Bronchial epithelial cell (primary cell): ENCODE measurements around the gene LLCFC1. TPM values are rescaled to one million over a fixed set of nuclear protein-coding genes. Genes with fewer than 3 reads are reported as not detected.

ENCODE experiments used
- DNase-seq: peaks from one replicate; pipeline ENCODE4 v3.0.0-alpha.2; 2010; ENCODE audit warnings: low read depth
- FAIRE-seq: peaks from 2 replicates; lab custom pipeline; 2011; peaks lifted over from hg19 to GRCh38; lab: Jason Lieb, UNC
- H3K27me3 ChIP-seq: 2 replicates; pipeline ENCODE4 v1.5.1; 2011; ENCODE audit warnings: low read length; ENCODE audit not compliant: control insufficient read depth, insufficient read depth
- H3K36me3 ChIP-seq: 2 replicates; pipeline ENCODE4 v1.5.1; 2011; ENCODE audit warnings: low read length; ENCODE audit not compliant: control insufficient read depth, insufficient read depth
- H3K4me3 ChIP-seq: 2 replicates; pipeline ENCODE4 v1.5.1; 2011; ENCODE audit warnings: mild to moderate bottlenecking, low read depth, low read length, control low read depth
- total RNA-seq: library from RNA; depleted of rRNA; stranded (reverse); fragments of >200 nt; gene quantifications from 2 replicates; pipeline ENCODE4 v1.2.1, GENCODE V29; 2014
- TF ChIP-seq, protein P1 (sequence below): IDR thresholded peaks from 2 replicates; pipeline ENCODE4 v1.5.1; 2011; ENCODE audit warnings: mild to moderate bottlenecking, moderate library complexity, low read length, control low read depth, inconsistent platforms; ENCODE audit not compliant: insufficient read depth, severe bottlenecking

The LLCFC1 gene
- total RNA-seq, 1 donor from 2014 or later, result not detected

DNA sequence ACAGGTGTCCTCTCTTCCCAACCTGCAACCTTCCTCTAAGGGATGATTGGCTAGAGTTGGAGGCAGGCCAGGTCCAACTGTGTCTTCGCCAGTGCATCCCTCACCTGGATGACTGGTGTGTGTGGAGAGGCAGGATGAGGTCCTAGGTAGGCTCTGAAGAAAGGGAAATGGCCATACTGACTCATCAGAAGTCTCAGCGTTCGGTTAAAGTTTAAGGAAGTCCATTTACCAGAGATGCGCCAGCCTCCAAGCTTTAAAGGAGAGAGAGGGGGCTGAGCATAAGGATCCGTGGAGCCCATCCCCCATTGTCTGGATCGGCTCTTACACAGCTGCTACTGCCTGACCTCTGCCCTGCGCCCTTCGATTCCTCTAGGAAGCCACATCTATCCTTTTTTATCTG lies 18.4 kb downstream of the LLCFC1 start:
- peak; percentile 69 for DNase-seq

DNA sequence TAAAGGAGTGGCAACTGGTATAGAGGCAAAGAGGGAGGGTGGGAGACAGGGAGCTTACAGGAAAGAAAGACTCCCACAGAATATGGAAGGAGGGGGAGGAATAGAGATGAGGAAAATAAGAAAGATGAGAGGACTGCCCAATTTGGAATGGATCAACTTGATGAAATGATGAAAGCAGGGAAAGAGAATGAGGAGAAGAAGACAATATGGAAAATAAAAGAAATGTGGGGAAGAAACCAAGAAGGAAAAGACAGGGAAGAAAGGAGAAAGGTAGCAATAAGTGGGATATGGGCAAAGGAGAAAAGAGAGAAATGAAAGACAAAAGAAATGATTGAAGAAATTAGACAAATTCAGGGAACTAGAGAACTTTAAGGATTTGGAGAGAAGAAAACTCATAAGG lies 19.9 kb downstream of the LLCFC1 start:
- FAIRE-seq (no peak), DNase-seq (no peak)
- TF ChIP-seq, protein P1, sequence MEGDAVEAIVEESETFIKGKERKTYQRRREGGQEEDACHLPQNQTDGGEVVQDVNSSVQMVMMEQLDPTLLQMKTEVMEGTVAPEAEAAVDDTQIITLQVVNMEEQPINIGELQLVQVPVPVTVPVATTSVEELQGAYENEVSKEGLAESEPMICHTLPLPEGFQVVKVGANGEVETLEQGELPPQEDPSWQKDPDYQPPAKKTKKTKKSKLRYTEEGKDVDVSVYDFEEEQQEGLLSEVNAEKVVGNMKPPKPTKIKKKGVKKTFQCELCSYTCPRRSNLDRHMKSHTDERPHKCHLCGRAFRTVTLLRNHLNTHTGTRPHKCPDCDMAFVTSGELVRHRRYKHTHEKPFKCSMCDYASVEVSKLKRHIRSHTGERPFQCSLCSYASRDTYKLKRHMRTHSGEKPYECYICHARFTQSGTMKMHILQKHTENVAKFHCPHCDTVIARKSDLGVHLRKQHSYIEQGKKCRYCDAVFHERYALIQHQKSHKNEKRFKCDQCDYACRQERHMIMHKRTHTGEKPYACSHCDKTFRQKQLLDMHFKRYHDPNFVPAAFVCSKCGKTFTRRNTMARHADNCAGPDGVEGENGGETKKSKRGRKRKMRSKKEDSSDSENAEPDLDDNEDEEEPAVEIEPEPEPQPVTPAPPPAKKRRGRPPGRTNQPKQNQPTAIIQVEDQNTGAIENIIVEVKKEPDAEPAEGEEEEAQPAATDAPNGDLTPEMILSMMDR, result no peak
- Histone ChIP-seq H3K27me3 (peaks cover 3% of the 10 kb centered on the region), H3K36me3 (no peaks in the 10 kb centered on the region), H3K4me3 (no peak overlapping the region)

More for the DNA sequence above, 18.4 kb downstream of the LLCFC1 start:
- Histone ChIP-seq H3K36me3 (no peaks in the 10 kb centered on the region), H3K4me3 (no peak overlapping the region), H3K27me3 (peaks cover 3% of the 10 kb centered on the region)
- TF ChIP-seq, protein P1, result no peak
- no peak for FAIRE-seq

DNA sequence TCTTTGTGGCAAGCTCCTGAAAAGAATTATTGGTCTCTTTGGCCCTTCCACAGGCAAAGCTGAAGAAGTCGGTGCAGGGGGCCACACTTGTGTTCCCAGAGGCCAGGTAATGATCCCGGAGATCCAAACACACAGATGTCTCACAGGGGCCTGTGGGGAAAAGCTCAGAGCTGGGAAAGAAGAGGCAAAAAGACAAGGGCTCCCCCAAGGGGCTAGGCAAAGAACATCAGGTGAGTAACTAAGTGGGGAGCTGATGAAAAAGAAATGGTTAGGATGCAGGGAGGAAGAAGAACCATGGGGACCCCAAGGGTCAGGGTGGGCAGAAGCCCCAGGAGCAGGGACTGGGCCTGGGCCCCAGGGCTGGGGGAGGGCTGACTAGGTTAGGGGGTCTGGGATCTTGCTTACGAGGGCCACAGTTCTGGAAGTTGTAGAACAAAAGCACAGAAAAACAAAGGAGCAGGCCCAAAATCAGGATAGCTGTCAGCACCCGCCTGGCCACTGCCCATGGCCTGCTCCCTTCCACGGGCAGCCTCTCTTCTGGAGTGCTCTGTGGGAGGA lies 21.8 kb downstream of the LLCFC1 start:
- no peak for FAIRE-seq
- TF ChIP-seq, protein P1, result peak; percentile 63
- peak; percentile 13 for DNase-seq
- H3K27me3 ChIP-seq, result peaks cover 3% of the 10 kb centered on the region
- H3K36me3 ChIP-seq, result no peaks in the 10 kb centered on the region
- no peak overlapping the region for H3K4me3 ChIP-seq

DNA sequence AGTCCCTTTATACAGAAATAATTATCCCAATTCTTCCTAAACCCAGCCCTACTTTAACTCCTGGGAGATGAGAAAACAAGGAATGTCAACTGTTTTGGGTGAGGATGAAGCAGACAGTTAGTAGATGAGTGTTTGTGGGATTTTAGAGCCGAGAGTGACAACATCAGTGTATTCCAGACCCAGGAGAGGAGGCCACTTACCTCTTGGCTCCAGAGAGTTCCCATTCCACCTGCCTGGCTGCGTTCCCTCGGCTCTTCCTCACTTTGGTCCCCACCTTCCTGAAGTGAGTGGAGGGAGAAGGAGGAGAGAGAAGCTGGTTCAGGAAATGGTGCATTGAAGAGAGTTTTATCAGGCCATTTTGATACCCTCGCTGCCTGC lies 22.3 kb downstream of the LLCFC1 start:
- Histone ChIP-seq H3K4me3 (no peak overlapping the region), H3K27me3 (peaks cover 3% of the 10 kb centered on the region), H3K36me3 (no peaks in the 10 kb centered on the region)
- TF ChIP-seq, protein P1, result no peak
- FAIRE-seq (no peak), DNase-seq (no peak)

DNA sequence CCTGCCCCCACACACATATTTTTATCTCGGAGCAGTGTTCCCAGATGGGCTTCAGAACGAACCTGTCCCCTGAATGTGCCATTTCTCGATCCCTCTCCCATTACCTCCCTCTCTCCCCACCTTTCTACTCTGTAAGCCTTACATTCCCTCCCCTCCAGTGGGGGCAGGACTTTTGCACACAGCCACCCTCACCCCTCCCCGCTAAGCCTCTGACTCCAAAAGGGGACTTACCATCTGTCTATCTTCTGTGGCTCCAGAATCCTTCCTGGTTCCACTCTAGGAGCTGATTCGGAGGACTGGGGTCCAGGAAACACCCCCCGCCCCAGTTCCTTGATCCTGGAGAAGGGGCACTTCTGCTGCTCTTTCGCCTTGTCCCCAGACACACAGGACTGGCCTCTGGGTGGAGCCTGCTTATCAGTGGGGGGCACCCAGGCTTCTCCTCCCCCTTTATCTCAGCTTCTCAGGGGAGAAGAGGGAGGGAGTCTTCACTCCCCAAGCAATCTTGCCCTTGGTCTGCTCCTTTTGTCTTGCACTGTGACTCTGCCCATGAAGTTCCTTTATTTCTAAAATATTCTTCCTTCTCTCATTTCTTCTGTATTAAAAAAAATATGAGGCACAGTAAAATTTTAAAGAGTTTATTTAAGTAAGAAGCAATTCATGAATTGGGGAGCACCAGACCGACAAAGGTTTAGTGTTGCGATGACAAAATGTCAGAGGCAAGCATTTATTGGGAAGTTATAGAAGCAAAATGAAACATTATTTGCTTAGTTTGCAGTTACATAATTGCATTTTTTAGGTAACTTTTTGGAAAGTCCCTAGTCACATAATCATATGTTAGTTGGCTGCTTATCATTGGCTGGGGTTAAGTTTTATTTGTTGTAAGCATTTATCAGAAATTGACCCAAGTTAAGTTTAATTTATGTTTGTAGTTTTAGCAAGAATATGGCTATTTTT lies 23.0 kb downstream of the LLCFC1 start, which contains the start of gene KEL:
Gene KEL, minus strand, starts transcription at position 391 of the 954 bp plus-strand sequence. Its CDS starts 157 bp downstream, at position 234.
- FAIRE-seq, result no peak

More for the DNA sequence above, 23.0 kb downstream of the LLCFC1 start, which contains the start of gene KEL:
- H3K36me3 ChIP-seq, result no peaks in the 10 kb centered on the region
- TF ChIP-seq, protein P1, result no peak
- peaks cover 3% of the 10 kb centered on the region for H3K27me3 ChIP-seq
- no peak for DNase-seq
- no peak within 1 kb of the TSS for H3K4me3 ChIP-seq
